ENCODE data around the gene ADAMTSL1. TPM values are rescaled to one million over a fixed set of nuclear protein-coding genes. Genes with fewer than 3 reads are reported as not detected.

The ADAMTSL1 gene
- total and polyA plus RNA-seq, 2 donors (not counting 3 experiments of a cell fraction or from before 2014, with no cell fraction given) = 15.0 to 18.4 TPM

- Histone ChIP-seq H3K9ac (replicated peaks; ENCODE audit: extremely low read depth, insufficient read depth, low read length) (no peak overlapping the region), H3K27ac (ENCODE audit: insufficient read depth, low read depth, low read length) (no peak overlapping the region), H3K27me3 (ENCODE audit: control insufficient read depth in 2 of 2, insufficient read depth in 2 of 2, low read length in 2 of 2) (no peaks in the 10 kb centered on the region), H3K79me2 (ENCODE audit: control insufficient read depth, insufficient read depth, low read length) (no peaks in the 10 kb centered on the region), H3K4me2 (ENCODE audit: insufficient read depth, low read length) (no peak overlapping the region), H3K36me3 (ENCODE audit: control insufficient read depth in 2 of 2, extremely low read depth in 1 of 2, insufficient read depth in 2 of 2, low read length in 2 of 2) (no peaks in the 10 kb centered on the region), H2AFZ (ENCODE audit: low read depth, low read length) (no peak overlapping the region), H3K9me1 (replicated peaks; ENCODE audit: control insufficient read depth, extremely low read depth, insufficient read depth, low read length) (no peaks in the 10 kb centered on the region), H4K20me1 (replicated peaks; ENCODE audit: control insufficient read depth, extremely low read depth, insufficient read depth, low read length) (no peaks in the 10 kb centered on the region), H3K4me1 (ENCODE audit: control insufficient read depth, extremely low read depth, insufficient read depth, low read length) (no peaks in the 10 kb centered on the region), H3K4me3 (replicated peaks in 1 of 3; ENCODE audit: insufficient read depth in 1 of 3, low read depth in 1 of 3, low read length in 3 of 3) (no peak overlapping the region), H3K9me3 (replicated peaks; ENCODE audit: control insufficient read depth, insufficient read depth, low read length) (no peaks in the 10 kb centered on the region)
- ChIA-PET POLR2A (no interaction called here), CTCF (no interaction called here)
- FAIRE-seq (no peak), DNase-seq (ENCODE audit: low read depth, low spot score) (no peak)
- intact Hi-C loops (cut with micrococcal nuclease) (no loop called here), dilution Hi-C loops (cut with MboI; ENCODE audit: extremely low pct_ligation_motif_present, low sequenced_read_pairs) (no loop called here)
- TF ChIP-seq EZH2 (IDR thresholded peaks at IDR 0.05; ENCODE audit: borderline replicate concordance, low read depth, low read length, severe bottlenecking) = no peak
- TF ChIP-seq MYC (IDR thresholded peaks at IDR 0.05; ENCODE audit: low read depth, low read length) = no peak
- no peak for TF ChIP-seq GATA2 (IDR thresholded peaks at IDR 0.05; ENCODE audit: insufficient read depth, insufficient read length, low read depth, low read length)
- no peak for TF ChIP-seq FOS (IDR thresholded peaks at IDR 0.05; ENCODE audit: borderline replicate concordance, insufficient read depth, low read length)
- no peak for TF ChIP-seq MAX (IDR thresholded peaks at IDR 0.05; ENCODE audit: insufficient read depth, insufficient read length)
- no peak for TF ChIP-seq POLR2AphosphoS5 (IDR thresholded peaks at IDR 0.05; ENCODE audit: insufficient read depth, low read depth, low read length)
- TF ChIP-seq JUN (IDR thresholded peaks at IDR 0.05; ENCODE audit: borderline replicate concordance, insufficient read depth, insufficient read length, low read depth) = no peak
- TF ChIP-seq, protein P1, sequence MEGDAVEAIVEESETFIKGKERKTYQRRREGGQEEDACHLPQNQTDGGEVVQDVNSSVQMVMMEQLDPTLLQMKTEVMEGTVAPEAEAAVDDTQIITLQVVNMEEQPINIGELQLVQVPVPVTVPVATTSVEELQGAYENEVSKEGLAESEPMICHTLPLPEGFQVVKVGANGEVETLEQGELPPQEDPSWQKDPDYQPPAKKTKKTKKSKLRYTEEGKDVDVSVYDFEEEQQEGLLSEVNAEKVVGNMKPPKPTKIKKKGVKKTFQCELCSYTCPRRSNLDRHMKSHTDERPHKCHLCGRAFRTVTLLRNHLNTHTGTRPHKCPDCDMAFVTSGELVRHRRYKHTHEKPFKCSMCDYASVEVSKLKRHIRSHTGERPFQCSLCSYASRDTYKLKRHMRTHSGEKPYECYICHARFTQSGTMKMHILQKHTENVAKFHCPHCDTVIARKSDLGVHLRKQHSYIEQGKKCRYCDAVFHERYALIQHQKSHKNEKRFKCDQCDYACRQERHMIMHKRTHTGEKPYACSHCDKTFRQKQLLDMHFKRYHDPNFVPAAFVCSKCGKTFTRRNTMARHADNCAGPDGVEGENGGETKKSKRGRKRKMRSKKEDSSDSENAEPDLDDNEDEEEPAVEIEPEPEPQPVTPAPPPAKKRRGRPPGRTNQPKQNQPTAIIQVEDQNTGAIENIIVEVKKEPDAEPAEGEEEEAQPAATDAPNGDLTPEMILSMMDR (IDR thresholded peaks at IDR 0.05; ENCODE audit: extremely low read depth in 1 of 2, insufficient read depth in 1 of 2, low read depth in 1 of 2, low read length in 2 of 2) = no peak
- TF ChIP-seq POLR2A (IDR thresholded peaks at IDR 0.05; ENCODE audit: low read depth, low read length) = no peak
- no TSS peak for BruUV-seq (replicated peaks)
These were observed 121.6 kb downstream of the ADAMTSL1 start for GRCh38 chr9:18595597-18595996.
